DOHH2 (cell line): ENCODE measurements around the gene SLC16A5.

Experiments
- EZH2phosphoT487 ChIP-seq: fragments of 200-600 bp; sonication (generic); IDR thresholded peaks from 2 replicates; pipeline ENCODE4 v1.6.1; 2017; ENCODE audit warnings: borderline replicate concordance, mild to moderate bottlenecking, antibody characterized with exemption, low read length, moderate library complexity, mixed read lengths
- TF ChIP-seq, protein P1 (sequence below): fragments of 200-600 bp; sonication (generic); IDR thresholded peaks from one replicate; pipeline ENCODE4 v1.5.1; 2014; ENCODE audit warnings: antibody characterized with exemption, mild to moderate bottlenecking, low read depth, low read length; ENCODE audit not compliant: poor library complexity, severe bottlenecking

DNA sequence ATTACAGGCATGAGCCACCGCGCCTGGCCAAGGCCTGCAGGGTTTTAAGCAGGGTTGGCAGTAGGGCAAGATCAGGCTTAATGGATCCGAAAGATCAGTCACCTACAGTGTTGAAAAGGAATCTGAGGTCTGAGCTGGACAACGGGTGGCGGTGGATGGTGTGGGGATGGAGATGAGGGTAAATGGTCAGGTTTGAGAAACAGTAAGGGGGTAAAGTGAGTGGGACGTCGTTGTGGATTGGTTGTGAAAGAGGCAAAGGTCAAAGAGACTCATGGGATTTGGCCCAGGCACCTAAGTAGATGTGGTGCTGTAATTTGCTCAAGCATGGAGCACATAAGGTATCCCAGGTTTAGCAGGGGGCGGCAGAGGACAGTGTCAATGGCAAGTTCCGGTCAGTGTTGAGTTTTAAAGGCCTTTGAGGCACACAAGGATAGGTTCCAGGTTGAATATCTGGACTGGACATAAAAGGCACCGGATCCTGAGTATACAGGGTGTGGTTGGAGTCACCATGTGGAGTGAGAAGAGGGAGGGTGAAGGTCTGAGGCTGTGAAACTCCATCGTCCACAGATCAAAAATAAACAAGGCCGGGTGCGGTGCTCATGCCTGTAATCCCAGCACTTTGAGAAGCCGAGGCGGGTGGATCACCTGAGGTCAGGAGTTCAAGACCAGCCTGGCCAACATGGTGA is 1.1 kb upstream of the SLC16A5 start:
- TF ChIP-seq, protein P1, sequence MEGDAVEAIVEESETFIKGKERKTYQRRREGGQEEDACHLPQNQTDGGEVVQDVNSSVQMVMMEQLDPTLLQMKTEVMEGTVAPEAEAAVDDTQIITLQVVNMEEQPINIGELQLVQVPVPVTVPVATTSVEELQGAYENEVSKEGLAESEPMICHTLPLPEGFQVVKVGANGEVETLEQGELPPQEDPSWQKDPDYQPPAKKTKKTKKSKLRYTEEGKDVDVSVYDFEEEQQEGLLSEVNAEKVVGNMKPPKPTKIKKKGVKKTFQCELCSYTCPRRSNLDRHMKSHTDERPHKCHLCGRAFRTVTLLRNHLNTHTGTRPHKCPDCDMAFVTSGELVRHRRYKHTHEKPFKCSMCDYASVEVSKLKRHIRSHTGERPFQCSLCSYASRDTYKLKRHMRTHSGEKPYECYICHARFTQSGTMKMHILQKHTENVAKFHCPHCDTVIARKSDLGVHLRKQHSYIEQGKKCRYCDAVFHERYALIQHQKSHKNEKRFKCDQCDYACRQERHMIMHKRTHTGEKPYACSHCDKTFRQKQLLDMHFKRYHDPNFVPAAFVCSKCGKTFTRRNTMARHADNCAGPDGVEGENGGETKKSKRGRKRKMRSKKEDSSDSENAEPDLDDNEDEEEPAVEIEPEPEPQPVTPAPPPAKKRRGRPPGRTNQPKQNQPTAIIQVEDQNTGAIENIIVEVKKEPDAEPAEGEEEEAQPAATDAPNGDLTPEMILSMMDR: no peak
- TF ChIP-seq EZH2phosphoT487: no peak
